DND-41 (cell line): ENCODE results near the gene TIAL1.
A peak's percentile ranks its signal among the peaks of the same experiment; 100 is the strongest.

ENCODE experiments used
- ATAC-seq: fragments of 200-7000 bp; cut with Tn5 transposase; 3 replicates; pipeline ENCODE4 v1.9.1; 2021; ENCODE audit warnings: low read depth; ENCODE audit not compliant: insufficient read depth
- DNase-seq: peaks from one replicate; pipeline ENCODE4 v3.0.0-alpha.2; 2020
- H2AFZ ChIP-seq: 2 replicates; pipeline ENCODE4 v1.6.0; 2012; ENCODE audit warnings: low read depth, low read length
- H3K27ac ChIP-seq: 2 replicates; pipeline ENCODE4 v1.5.1; 2012; ENCODE audit warnings: low read length, inconsistent platforms
- H3K27me3 ChIP-seq: fragments of 200-600 bp; sonication (generic); 2 replicates; pipeline ENCODE4 v1.6.0; 2012; ENCODE audit warnings: low read length, mild to moderate bottlenecking, inconsistent platforms; ENCODE audit not compliant: insufficient read depth, poor library complexity
- H3K36me3 ChIP-seq: 2 replicates; pipeline ENCODE4 v1.5.1; 2012; ENCODE audit warnings: low read length, inconsistent platforms; ENCODE audit not compliant: insufficient read depth
- H3K4me1 ChIP-seq: 2 replicates; pipeline ENCODE4 v1.5.1; 2012; ENCODE audit warnings: mild to moderate bottlenecking, low read length; ENCODE audit not compliant: insufficient read depth
- H3K4me2 ChIP-seq: 2 replicates; pipeline ENCODE4 v1.6.0; 2012; ENCODE audit warnings: mild to moderate bottlenecking, moderate library complexity, low read length, inconsistent platforms; ENCODE audit not compliant: insufficient read depth
- H3K4me3 ChIP-seq, 2 experiments: fragments of 200-600 bp in 1 of 2; shearing (Covaris generic) in 1 of 2; 2 replicates each; pipeline ENCODE4 v1.5.1; 2012 to 2016; ENCODE audit warnings: inconsistent platforms in 2 of 2, low read length in 2 of 2, mild to moderate bottlenecking in 2 of 2, low read depth in 1 of 2, moderate library complexity in 1 of 2
- H3K79me2 ChIP-seq: 2 replicates; pipeline ENCODE4 v1.6.0; 2012; ENCODE audit warnings: low read length, inconsistent platforms; ENCODE audit not compliant: insufficient read depth
- H3K9ac ChIP-seq: 2 replicates; pipeline ENCODE4 v1.6.0; 2012; ENCODE audit warnings: low read depth, mild to moderate bottlenecking, inconsistent platforms, low read length, moderate library complexity
- H3K9me3 ChIP-seq: 2 replicates; pipeline ENCODE4 v1.5.1; 2012; ENCODE audit warnings: low read length, moderate library complexity, mild to moderate bottlenecking, inconsistent platforms; ENCODE audit not compliant: insufficient read depth, severe bottlenecking
- H4K20me1 ChIP-seq: 2 replicates; pipeline ENCODE4 v1.6.0; 2012; ENCODE audit warnings: low read length; ENCODE audit not compliant: insufficient read depth
- CTCF ChIP-seq: IDR thresholded peaks from 2 replicates; pipeline ENCODE4 v1.5.1; 2012; ENCODE audit warnings: borderline replicate concordance, low read length, moderate library complexity, mild to moderate bottlenecking; ENCODE audit not compliant: poor library complexity, severe bottlenecking; ENCODE audit errors: extremely low read depth
- EZH2 ChIP-seq: IDR thresholded peaks from 3 replicates; pipeline ENCODE4 v1.6.1; 2012; ENCODE audit warnings: borderline replicate concordance, low read depth, mild to moderate bottlenecking, moderate library complexity, low read length, inconsistent platforms; ENCODE audit not compliant: severe bottlenecking

TIAL1 gene

GRCh38 chr10:119538632-119539358 lies 58.0 kb downstream of the TIAL1 start:
- Histone ChIP-seq H3K36me3 (peaks cover 4% of the 10 kb centered on the region; the same call in 1 of the 2 replicates), H3K4me2 (peak overlapping the region; percentile 10; the same call in 1 of the 2 replicates), H3K79me2 (peaks cover 68% of the 10 kb centered on the region), H3K4me1 (peaks cover 42% of the 10 kb centered on the region), H3K27me3 (no peaks in the 10 kb centered on the region), H4K20me1 (peaks cover 25% of the 10 kb centered on the region; the same call in 1 of the 2 replicates), H3K27ac (no peak overlapping the region), H3K9me3 (no peaks in the 10 kb centered on the region), H3K4me3 (no peak overlapping the region), H3K9ac (peak overlapping the region; percentile 20; the same call in 1 of the 2 replicates), H2AFZ (no peak overlapping the region)
- TF ChIP-seq EZH2, result no peak
- peak; percentile 44 for TF ChIP-seq CTCF
- peak; percentile 40 for DNase-seq
- no peak for ATAC-seq

GRCh38 chr10:119537953-119538630 lies 58.7 kb downstream of the TIAL1 start:
- no peaks in the 10 kb centered on the region for H3K27me3 ChIP-seq
- H3K9me3 ChIP-seq, result no peaks in the 10 kb centered on the region
- peaks cover 25% of the 10 kb centered on the region; the same call in 1 of the 2 replicates for H4K20me1 ChIP-seq
- TF ChIP-seq CTCF (no peak), EZH2 (no peak)
- no peak overlapping the region for H3K9ac ChIP-seq
- H3K79me2 ChIP-seq, result peaks cover 73% of the 10 kb centered on the region
- H3K36me3 ChIP-seq, result peaks cover 4% of the 10 kb centered on the region; the same call in 1 of the 2 replicates
- ATAC-seq (no peak), DNase-seq (no peak)
- no peak overlapping the region for H3K27ac ChIP-seq
- H3K4me1 ChIP-seq, result peaks cover 35% of the 10 kb centered on the region
- no peak overlapping the region for H3K4me2 ChIP-seq
- no peak overlapping the region for H2AFZ ChIP-seq
- H3K4me3 ChIP-seq, result no peak overlapping the region

GRCh38 chr10:119536508-119537025 lies 60.2 kb downstream of the TIAL1 start:
- Histone ChIP-seq H3K36me3 (peaks cover 4% of the 10 kb centered on the region; the same call in 1 of the 2 replicates), H2AFZ (no peak overlapping the region), H3K79me2 (peaks cover 73% of the 10 kb centered on the region), H3K9ac (no peak overlapping the region), H3K9me3 (no peaks in the 10 kb centered on the region), H3K4me2 (no peak overlapping the region), H4K20me1 (peaks cover 25% of the 10 kb centered on the region; the same call in 1 of the 2 replicates), H3K27me3 (no peaks in the 10 kb centered on the region), H3K27ac (no peak overlapping the region; the same call in 1 of the 2 replicates), H3K4me3 (no peak overlapping the region), H3K4me1 (peaks cover 28% of the 10 kb centered on the region)
- DNase-seq (no peak), ATAC-seq (no peak)
- TF ChIP-seq EZH2, result no peak
- TF ChIP-seq CTCF, result no peak
